GM21528 (cell line): ENCODE results near the gene SPARCL1.
"Not testable (repeated sequence)": the region's sequence is repeated elsewhere in the genome, so short reads cannot be mapped to it uniquely, and the experiment has no call there.

Experiments
- ATAC-seq: cut with Tn5 transposase; IDR thresholded peaks from one replicate; pipeline ENCODE4 v1.9.1; 2021; ENCODE audit warnings: mild to moderate bottlenecking, moderate library complexity; ENCODE audit not compliant: unreplicated experiment, low FRiP score

Gene SPARCL1, protein sequence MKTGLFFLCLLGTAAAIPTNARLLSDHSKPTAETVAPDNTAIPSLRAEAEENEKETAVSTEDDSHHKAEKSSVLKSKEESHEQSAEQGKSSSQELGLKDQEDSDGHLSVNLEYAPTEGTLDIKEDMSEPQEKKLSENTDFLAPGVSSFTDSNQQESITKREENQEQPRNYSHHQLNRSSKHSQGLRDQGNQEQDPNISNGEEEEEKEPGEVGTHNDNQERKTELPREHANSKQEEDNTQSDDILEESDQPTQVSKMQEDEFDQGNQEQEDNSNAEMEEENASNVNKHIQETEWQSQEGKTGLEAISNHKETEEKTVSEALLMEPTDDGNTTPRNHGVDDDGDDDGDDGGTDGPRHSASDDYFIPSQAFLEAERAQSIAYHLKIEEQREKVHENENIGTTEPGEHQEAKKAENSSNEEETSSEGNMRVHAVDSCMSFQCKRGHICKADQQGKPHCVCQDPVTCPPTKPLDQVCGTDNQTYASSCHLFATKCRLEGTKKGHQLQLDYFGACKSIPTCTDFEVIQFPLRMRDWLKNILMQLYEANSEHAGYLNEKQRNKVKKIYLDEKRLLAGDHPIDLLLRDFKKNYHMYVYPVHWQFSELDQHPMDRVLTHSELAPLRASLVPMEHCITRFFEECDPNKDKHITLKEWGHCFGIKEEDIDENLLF

DNA sequence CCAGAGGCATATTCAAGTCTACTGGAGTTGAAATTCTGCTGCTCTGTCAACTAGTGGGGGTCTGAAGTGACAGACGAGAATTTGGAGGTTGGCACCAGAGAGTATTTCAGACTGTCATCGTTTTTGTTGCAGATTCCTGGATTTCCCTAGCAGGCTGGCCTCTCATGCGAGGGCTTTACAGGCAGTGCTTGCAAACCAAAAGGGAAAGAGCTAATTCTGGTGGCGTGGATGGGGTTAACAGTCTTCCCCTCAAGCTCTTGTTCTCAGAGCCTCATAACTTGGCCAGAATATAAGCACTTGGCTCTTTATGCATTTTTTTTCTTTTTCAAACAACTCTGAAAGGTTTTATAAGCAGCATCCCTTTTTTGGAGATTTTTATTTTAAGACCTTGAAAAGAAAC lies at the start of gene SPARCL1:
Gene SPARCL1 (minus strand): TSS at position 190 of the 400 bp plus-strand sequence. CDS start 29,802 bp downstream, outside the sequence.
- ATAC-seq: no peak

DNA sequence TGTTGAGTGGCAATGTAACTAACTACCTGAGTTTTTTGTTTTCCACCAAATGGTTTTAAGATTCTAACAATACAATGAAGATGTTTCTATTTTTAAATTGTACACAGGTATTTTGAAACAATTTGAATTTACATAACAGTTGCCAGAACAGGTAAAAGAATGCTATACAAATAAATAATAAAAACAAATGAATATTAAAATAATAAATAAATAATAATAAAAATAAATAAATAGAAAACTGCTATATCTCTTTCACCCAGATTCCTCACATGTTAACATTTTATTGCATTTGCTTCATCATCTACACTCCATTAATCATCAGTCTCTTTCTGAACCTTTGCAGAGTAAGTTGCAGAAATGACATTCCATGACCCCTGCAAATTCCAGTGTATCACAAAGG lies 46.8 kb upstream of the SPARCL1 start:
- ATAC-seq: no peak

DNA sequence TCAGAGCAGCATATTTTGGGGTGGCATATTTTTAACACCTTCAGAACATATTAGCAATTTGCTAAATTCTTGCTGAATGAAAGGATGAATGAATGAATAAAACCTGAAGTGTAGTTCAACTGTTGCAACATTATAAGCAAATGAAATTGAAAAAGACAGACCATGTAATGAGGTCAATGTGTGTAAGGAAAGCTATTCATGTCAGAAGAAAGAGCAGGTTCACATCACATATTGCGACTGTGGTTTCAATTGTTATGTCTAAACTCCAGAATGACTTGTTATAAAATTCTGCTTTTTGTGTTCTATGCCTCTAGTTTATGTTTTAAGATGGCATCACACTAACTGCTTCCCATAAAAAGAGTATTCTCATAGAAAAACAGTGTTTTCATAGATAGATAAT lies 46.2 kb upstream of the SPARCL1 start:
- no peak for ATAC-seq

DNA sequence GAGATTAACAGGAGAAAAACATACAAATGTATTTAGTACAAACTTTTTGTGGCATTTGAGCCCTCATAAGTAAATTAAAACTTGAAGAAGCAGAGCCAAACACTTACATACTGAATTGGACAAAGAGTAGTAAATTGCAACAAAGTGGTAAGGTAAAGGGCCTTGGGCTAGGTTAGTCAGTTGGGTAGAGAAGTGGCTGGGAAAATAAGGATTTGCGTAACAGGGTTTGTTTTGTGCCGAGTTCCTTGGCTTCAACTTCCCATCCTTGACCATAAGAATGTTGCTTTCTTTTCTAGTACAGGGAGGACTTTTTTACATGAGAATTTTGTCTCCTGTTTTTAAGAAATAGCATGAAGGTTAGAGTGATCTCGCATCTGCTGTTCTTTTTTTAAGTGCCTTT lies 45.8 kb upstream of the SPARCL1 start:
- no peak for ATAC-seq

DNA sequence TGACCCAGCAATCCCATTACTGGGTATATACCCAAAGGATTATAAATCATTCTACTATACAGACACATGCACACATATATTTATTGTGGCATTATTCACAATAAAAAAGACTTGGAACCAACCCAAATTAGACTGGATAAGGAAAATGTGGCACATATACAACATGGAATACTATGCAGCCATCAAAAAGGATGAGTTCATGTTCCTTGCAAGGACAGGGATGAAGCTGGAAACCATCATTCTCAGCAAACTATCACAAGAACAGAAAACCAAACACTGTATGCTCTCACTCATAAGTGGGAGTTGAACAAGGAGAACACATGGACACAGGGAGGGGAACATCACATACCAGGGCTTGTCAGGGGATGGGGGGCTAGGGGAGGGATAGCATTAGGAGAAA lies 45.2 kb upstream of the SPARCL1 start:
- not testable (repeated sequence) for ATAC-seq

DNA sequence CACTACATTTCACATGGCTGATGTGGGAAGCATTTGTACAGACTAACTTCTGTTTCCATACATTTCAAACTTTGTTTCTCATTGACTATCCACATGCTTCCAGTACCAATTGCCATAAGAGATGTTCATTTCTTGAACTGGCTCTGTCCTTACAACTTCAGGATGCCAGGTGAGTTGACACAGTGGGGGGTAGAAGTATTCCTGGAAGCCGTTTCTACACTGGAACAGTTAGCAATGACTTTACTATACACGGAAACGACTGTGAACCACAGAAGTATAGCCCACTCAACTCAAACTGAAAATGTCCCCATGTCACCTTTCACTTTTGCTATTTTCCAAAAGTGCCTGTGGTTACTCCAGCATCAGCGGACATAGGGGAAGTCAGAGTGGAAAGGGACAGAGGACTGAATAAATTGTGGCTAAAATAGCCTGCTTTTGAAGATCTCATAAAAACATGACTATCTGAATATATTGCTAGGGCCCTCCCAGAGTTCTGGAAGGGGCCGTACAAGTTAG lies 41.2 kb upstream of the SPARCL1 start:
- ATAC-seq: no peak

DNA sequence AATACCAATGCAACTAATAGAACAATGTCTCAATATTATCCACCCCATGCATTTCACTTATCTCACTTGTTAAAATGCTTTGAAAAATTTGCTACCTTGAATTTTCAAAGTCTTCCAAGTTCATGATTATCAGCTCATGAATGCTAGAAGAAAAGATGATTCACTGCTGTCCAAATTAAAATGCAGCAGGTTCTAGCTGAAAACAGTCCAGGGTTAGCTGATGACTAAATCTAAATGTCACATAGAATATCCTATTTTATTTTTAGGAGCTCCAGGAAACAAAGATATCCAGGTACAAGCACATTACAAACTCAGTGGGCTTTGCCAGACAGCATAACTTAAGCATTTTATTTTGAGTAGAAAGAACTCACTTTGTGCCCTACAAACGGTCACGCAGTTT lies 38.0 kb upstream of the SPARCL1 start:
- no peak for ATAC-seq

DNA sequence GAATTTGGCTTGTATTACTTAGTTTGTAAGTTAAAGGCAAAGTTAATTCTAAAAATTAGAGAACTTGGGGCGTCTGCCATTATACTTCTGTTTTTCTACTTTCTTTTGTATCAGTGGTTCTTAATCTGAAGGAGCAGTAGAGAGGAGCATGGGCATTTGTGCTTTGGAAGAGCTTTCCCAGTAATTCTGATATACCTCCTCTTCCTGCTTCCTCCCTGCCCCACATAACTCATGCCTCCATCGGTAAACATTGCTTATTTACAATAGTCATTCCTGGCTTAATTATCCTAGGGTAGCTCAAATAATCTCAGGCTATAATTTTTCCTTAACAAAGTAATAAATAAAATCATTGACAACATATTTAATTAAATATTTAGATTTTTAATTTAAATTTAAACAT lies 37.1 kb upstream of the SPARCL1 start:
- no peak for ATAC-seq

DNA sequence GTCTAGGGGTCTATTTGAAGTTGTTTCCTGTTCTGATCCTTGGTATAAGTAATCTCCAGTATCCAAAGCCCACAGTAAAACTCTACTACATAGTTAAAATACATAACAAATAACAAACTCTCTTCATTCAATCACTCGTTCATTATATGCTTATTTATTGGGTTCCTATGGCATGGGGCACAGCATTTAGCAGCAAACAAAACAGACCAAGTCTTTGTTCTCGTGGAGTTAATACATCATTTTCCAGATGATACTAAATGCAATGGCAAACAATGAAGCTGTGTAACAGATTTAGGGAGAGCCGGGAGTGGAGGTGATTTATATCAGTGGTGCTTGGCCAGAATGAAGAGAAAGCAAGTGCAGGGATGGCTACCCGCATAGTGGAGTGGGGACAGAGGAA lies 36.6 kb upstream of the SPARCL1 start:
- no peak for ATAC-seq

DNA sequence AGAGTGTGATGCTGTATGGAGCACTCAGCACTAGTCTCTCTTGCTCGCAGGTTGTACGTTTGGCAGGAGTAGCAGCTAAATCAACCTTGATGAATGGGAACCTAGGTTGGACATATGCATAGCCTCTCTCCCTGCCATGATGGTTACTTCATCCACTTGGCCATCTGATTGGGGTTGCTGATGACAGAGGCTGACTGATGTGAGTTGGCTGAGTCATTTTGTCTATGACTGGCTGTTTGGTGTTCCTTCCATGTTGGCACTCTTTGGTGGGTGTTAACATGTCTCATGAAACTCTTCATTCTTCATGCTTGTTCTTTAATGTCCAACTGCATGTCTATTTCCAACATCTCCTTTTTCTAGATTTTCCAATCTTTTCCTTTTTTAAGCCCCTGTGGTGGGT lies 31.6 kb upstream of the SPARCL1 start:
- no peak for ATAC-seq

DNA sequence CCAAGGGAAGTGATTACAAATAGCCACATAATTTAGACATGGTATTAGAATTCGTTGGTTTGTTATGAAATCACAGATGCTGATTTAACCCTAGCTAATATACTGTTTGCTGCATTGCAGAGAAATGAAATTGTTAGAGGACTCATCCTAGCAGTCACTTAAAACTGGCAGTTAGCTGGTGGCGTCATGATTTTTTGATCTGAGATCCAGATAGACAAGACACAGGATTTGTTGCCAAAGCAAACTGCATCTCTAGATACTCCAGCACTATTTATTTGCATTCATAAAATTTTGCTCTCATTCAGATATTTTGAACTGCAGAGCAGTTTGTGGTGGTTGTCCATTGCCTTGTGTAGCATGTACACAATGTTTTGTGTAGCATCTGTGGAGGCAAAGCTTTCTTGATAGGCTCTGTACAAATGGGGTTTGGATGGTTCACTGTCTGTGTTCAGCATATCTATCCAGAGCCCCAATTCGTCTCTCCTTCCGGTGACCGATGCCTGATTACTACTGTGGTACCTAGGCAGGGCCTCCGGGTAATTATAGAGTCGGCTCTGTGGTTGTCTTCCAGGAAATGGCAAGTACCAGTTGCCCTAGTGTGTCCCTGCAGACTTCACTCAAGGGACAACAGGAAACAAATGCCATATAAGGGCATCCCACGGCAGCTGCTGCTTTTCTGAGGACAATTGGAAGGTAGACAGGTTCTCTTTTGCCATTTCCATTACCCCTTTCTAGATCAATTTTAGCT lies 30.1 kb upstream of the SPARCL1 start:
- peak; percentile 99 for ATAC-seq

DNA sequence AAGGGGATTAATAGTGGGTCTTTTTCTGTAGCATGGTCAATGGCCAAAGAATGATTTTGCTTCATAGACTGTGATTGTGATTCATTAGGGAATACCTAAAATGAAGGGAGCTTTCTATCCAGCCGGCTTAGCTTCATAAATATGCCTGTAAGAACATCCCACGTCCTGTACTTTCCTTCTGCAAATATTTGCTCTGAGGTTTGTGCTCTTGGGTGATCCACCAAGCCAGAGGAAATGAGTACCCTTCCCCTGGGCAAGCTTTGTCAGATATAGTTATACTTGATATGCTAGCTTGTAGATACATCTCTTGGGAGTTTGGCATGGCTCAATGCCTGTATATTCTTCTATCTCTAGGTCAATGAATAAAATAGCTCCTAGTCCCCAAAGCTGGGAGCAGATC lies 28.2 kb upstream of the SPARCL1 start:
- ATAC-seq: no peak

DNA sequence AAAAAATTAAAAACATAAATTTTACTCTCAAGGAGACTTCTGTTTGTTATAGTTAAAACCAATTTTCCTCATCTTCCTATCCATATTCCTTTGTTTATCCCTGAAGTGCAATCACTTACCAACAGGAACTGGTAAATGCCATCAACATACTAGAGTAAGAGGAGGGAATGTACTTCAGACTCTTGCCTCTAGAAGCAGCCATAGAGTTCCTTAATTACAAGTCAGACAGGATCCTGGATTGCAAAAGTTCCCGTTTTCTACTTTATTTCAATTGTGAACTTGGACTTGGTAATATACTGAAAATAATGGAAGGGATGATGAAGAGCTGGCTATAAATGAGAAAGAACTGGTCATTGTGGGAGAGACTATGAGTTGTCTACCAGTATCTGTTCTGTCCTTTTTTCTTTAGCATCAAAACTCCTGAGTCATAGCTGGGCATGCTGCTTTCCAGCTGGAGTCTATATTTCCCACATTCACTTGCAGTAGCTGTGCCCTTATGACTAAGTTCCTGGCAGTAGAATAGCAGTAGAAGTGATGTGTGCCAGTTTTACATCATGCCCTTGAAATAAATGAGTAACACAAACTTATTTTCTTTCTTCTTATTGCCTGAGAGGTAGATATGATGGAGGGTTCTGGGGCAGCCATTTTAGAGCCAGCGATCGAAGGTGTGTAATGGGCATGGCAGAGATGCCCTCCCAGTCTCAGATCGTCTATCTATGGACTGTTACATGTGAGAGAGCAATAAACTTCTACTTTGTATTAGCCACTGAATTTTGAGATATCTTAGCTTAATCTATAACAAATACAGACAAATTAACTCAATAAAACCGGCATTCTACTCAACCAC lies 26.8 kb upstream of the SPARCL1 start:
- no peak for ATAC-seq

DNA sequence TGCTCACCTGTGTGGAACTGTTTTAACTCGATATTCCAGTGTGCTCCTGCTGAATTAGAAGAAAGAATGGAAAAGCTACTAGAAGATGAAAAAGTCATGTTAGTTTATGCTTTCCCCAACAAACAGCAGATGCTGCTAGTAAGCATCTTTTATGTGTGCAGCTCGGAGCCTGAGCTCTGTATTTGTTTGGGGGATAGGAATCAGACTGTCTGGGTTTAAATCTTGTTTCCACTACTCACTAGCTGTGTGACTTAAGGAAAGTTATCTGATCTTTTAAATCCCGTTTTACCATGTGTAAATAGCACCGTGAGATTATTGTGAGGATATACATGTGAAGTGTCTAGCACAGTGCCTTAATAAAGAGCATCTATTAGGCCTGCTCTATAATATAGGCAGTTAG lies 24.0 kb upstream of the SPARCL1 start:
- no peak for ATAC-seq

DNA sequence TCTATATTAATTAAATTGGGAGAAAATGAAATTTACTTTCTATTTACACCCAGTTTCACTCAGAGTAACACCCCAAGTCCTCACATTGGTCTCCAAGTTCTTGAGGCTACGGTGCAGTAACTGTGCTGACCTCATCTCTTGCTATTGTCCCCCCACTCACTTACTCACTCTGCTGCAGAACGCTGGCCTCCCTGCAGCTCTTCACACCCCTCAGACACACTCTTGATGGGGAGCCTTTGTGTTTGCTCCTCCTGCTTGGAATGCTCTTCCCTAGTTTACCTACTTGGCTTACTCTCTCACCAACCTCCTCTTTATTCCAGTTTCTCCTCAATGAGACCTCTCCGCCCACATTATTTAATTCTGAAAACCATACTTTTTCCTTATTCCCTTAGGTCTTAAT lies 22.2 kb upstream of the SPARCL1 start:
- no peak for ATAC-seq

DNA sequence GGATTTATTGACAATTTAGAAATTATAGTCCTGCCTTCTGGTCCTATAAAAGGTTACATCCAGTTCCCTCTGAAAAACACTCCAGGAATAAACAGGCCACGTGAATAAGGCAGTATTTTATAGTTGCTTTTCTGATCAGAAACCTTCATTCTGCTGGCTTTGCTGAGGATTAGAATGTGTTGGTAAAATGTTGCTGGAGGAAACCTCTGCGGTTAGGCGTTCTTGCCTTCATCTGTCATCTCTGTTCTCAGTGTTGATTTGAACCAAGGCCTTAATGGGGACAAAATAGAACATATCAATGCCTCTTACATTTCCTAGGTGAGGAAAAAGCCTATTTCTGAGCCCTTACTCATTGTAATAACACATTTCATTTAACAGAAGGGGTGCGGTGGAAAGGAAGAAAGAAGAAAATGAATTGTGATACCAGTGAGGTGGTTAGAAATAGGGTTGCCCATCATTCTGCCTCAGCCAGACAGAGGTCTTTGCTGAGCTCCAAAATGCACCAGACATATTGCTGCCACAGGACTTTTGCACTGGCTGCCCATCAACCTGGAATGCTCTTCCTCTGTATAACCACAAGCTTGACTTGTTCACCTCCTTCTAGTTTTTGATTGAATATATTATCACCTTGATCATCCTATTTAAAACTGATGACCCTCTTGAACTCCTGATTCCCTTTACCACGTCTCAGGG lies 18.0 kb upstream of the SPARCL1 start:
- ATAC-seq: no peak

DNA sequence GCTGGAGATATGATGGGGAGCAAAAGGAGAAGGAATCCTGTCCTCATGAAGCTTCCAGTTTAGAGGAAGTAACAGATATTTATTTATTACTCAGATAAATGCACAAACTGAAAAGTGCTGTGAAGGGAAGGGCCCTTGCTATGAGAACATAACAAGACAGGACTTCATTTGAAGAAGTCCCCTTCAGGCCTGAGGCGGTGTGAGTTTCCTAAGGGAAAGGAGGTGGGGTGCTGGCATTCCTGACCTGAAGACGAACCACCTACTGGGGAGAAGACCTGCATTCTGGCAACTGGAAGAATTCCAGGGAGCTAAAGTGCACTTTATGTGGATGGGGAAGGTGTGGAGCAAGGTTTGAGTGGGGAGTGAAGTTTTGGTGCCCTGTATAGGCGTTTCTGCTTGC lies 15.9 kb upstream of the SPARCL1 start:
- no peak for ATAC-seq

DNA sequence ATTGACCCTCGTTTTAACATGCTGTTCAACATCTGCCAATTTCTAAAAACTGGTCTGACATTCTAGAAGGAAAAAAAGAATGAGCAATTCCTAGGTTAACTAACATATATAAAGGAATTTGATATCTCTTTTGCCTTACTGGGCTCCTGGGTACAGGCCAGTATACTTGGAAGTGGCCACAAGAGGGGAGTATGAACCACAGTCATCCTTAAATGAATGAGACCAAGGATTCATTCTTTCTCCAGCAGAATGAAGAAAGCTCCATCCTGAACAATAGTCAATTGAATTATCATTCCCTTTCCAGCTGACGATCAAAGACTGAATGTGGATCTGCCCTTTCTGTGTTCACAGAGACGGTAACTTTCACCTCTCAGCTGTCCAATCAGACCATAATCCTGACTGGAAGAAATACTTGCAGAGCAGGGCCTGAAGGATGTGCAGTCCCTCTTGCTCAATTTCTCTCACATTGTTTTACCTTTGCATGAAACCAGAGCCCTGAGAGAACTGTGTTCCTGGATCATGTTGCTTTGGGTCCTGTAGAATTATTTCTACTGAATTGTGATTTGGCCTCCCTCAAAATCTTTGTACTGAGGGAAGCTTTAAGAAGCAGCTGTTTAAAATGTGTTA lies 14.8 kb upstream of the SPARCL1 start:
- ATAC-seq: no peak

DNA sequence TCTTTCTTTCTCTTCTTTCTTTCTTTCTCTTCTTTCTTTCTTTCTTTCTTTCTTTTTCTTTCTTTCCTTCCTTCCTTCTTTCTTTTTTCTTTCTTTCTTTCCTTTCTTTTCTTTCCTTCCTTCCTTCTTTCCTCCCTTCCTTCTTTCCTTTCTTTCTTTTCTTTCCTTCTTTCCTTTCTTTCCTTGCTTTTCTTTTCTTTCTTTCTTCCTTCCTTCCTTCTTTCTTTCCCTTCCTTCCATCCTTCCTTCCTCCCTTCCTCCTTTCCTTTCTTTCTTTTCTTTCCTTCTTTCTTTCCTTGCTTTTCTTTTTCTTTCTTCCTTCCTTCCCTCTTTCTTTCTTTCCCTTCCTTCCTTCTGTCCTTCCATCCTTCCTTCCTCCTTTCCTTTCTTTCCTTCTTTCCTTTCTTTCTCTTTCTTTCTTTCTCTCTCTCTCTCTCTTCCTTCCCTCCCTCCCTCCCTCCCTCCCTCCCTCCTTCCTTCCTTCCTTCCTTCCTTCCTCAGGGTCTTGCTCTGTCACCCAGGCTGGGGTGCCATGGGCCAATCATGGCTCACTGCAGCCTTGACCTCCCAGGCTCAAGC lies 13.6 kb upstream of the SPARCL1 start:
- no peak for ATAC-seq
